Transverse colon (tissue), 4 donors: ENCODE data around the gene DRD4.

Source experiments
- CTCF ChIP-seq, 5 experiments: fragments of 200-600 bp in 3 of 5; fragments of 450-650 bp in 2 of 5; sonication (generic) in 3 of 5; IDR thresholded peaks; 1 replicate in 2 of 5; 2 replicates in 3 of 5; pipeline ENCODE4 v1.5.1; 2016 to 2017; ENCODE audit warnings: antibody characterized with exemption in 5 of 5, inconsistent platforms in 3 of 5, mild to moderate bottlenecking in 2 of 5, moderate library complexity in 1 of 5
- EP300 ChIP-seq: sonication (generic); formaldehyde crosslinking; IDR thresholded peaks from one replicate; pipeline ENCODE4 v1.6.1; 2017; ENCODE audit warnings: antibody characterized with exemption, low read depth
- POLR2A ChIP-seq: fragments of 450-650 bp; IDR thresholded peaks from one replicate; pipeline ENCODE4 v1.6.1; 2016; ENCODE audit warnings: antibody characterized with exemption, mild to moderate bottlenecking, moderate library complexity
- POLR2AphosphoS5 ChIP-seq, 3 donors: sonication (generic); formaldehyde crosslinking; IDR thresholded peaks; one replicate each; pipeline ENCODE4 v1.6.1; 2016; ENCODE audit warnings: antibody characterized with exemption in 3 of 3

- TF ChIP-seq CTCF (IDR thresholded peaks at IDR 0.05) (no peak), POLR2AphosphoS5 (IDR thresholded peaks at IDR 0.05) (no peak), EP300 (no peak), POLR2A (no peak)
These were observed 1.0 kb upstream of the DRD4 start for GRCh38 chr11:635945-636510.
